ENCODE results near the gene PHKA2. TPM values are rescaled to one million over a fixed set of nuclear protein-coding genes. Genes with fewer than 3 reads are reported as not detected.

Gene PHKA2
- total RNA-seq, 2 experiments from 2014 or later = 17.5 to 26.1 TPM

DNA sequence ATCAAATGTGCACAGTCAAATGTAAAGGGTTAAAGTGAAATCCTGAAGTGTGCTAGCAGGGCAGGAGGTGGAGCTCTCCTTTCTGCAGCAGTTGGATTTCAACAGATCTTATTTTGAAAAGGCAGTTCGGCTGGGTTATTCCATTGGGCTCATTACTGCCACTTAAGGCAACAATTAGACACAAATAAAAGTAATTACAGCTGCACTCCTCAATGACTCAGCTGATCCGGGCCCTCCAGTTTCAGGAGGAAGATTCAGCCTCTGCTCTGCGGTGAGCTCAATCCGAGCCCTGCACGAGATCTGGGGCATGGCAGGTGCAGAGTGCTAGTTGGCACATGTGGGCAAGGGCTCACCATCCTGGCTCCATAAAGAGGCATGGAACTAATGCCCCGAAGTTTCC is 85.4 kb downstream of the PHKA2 start:
- Mint-ChIP-seq H3K36me3 (peaks cover 5% of the 10 kb centered on the region), H3K4me3 (no peak overlapping the region), H3K27ac (no peak overlapping the region), H3K9me3 (ENCODE audit: low read depth) (no peaks in the 10 kb centered on the region), H3K4me1 (no peaks in the 10 kb centered on the region), H3K27me3 (no peaks in the 10 kb centered on the region)
- DNase-seq (no peak), ATAC-seq (no peak)
- CTCF ChIA-PET = interaction anchor here (1.4 kb wide), 1 partner anchor 68 kb away, joined by 3 read pairs; no protein-coding TSS in a partner anchor

GRCh38 chrX:18898091-18898490 is 85.8 kb downstream of the PHKA2 start:
- DNase-seq = no peak
- ATAC-seq = no peak
- Mint-ChIP-seq H3K36me3 (peaks cover 5% of the 10 kb centered on the region), H3K27ac (no peak overlapping the region), H3K9me3 (ENCODE audit: low read depth) (no peaks in the 10 kb centered on the region), H3K4me3 (no peak overlapping the region), H3K27me3 (no peaks in the 10 kb centered on the region), H3K4me1 (no peaks in the 10 kb centered on the region)
- CTCF ChIA-PET = interaction anchor here (1.4 kb wide), 1 partner anchor 68 kb away, joined by 3 read pairs; no protein-coding TSS in a partner anchor

DNA sequence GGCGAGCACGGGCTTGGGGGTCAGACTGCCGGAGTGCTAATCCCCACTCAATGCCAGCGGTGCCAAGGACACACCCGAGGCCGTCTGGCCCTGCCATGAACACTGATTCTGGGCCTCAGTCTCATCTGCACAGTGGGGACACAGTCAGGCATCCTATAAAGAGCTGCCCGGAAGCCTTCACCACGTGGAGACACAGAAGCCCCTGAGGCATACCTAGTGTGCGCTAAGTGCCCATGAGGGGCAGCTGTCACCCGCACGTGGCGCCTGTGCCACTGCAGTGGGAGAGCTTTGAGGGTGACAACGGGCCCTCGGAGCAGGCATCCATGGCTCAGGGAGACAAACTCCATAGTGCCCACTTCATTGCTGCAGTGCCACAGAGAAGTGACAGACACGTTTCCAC is 86.3 kb downstream of the PHKA2 start:
- Mint-ChIP-seq H3K27me3 (no peaks in the 10 kb centered on the region), H3K4me1 (no peaks in the 10 kb centered on the region), H3K4me3 (no peak overlapping the region), H3K27ac (no peak overlapping the region), H3K36me3 (peaks cover 3% of the 10 kb centered on the region), H3K9me3 (ENCODE audit: low read depth) (no peaks in the 10 kb centered on the region)
- ATAC-seq = no peak
- DNase-seq = no peak
- CTCF ChIA-PET = no interaction called here

GRCh38 chrX:18896680-18897544 is 87.0 kb downstream of the PHKA2 start:
- CTCF ChIA-PET = no interaction called here
- no peaks in the 10 kb centered on the region for H3K4me1 Mint-ChIP-seq
- DNase-seq = no peak
- no peak overlapping the region for H3K4me3 Mint-ChIP-seq
- H3K27ac Mint-ChIP-seq = no peak overlapping the region
- H3K9me3 Mint-ChIP-seq (ENCODE audit: low read depth) = no peaks in the 10 kb centered on the region
- no peak for ATAC-seq
- H3K36me3 Mint-ChIP-seq = peaks cover 3% of the 10 kb centered on the region
- H3K27me3 Mint-ChIP-seq = no peaks in the 10 kb centered on the region

- no peak overlapping the region for H3K4me3 Mint-ChIP-seq
- H3K36me3 Mint-ChIP-seq = peaks cover under 1% of the 10 kb centered on the region
- H3K9me3 Mint-ChIP-seq (ENCODE audit: low read depth) = no peaks in the 10 kb centered on the region
- DNase-seq = no peak
- CTCF ChIA-PET = no interaction called here
- H3K27ac Mint-ChIP-seq = no peak overlapping the region
- no peaks in the 10 kb centered on the region for H3K27me3 Mint-ChIP-seq
- H3K4me1 Mint-ChIP-seq = no peaks in the 10 kb centered on the region
- ATAC-seq = no peak
These were observed 88.5 kb downstream of the PHKA2 start for GRCh38 chrX:18895189-18895951.

- no peak overlapping the region for H3K27ac Mint-ChIP-seq
- no peaks in the 10 kb centered on the region for H3K36me3 Mint-ChIP-seq
- H3K4me1 Mint-ChIP-seq = no peaks in the 10 kb centered on the region
- no peaks in the 10 kb centered on the region for H3K9me3 Mint-ChIP-seq (ENCODE audit: low read depth)
- DNase-seq (no peak), ATAC-seq (no peak)
- H3K27me3 Mint-ChIP-seq = no peaks in the 10 kb centered on the region
- CTCF ChIA-PET = no interaction called here
- H3K4me3 Mint-ChIP-seq = no peak overlapping the region
These were observed 89.8 kb downstream of the PHKA2 start for GRCh38 chrX:18894156-18894555.

GRCh38 chrX:18893536-18893935 is 90.4 kb downstream of the PHKA2 start:
- no peaks in the 10 kb centered on the region for H3K4me1 Mint-ChIP-seq
- CTCF ChIA-PET = no interaction called here
- DNase-seq (no peak), ATAC-seq (no peak)
- H3K27me3 Mint-ChIP-seq = no peaks in the 10 kb centered on the region
- H3K4me3 Mint-ChIP-seq = no peak overlapping the region
- no peaks in the 10 kb centered on the region for H3K9me3 Mint-ChIP-seq (ENCODE audit: low read depth)
- no peaks in the 10 kb centered on the region for H3K36me3 Mint-ChIP-seq
- H3K27ac Mint-ChIP-seq = no peak overlapping the region

DNA sequence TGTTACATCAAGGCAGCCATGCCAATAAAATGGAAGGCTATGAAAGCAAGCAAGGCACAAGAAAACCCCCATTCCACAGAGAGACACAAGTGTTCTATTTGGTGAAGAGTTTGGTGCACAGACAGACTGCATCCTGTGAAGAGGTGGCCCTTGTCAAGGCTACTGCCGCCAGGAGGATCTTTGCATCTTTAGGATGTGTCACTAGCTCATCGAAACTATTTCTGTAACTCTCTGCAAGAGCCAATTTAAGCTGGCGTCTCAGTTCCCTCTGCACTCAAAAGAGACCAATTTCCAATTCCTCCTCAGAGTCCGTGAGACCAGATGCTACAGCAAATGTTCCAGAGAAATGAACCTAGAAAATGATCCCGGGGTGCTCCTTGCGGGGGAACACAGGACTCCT is 91.0 kb downstream of the PHKA2 start:
- no peaks in the 10 kb centered on the region for H3K4me1 Mint-ChIP-seq
- CTCF ChIA-PET = no interaction called here
- DNase-seq = no peak

DNA sequence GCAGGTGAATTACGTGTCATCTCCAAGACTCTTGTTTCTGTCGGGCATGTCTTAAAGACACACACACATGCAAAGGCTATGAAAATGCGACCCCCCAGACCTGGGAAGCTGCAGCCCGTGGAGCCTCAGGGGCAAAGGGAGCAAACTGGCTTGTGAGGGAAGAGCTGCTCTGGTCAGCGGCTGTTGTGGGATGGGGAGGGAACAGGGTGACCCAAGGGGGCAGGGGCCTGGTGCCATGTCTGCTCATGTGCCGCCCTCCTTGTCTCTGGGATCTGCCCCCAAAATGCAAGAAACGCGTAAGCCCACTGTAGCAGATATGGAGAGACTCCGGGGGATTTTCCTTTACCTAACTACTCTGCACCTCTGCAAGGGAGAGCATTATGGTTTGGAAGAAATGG is 92.4 kb downstream of the PHKA2 start:
- no peak overlapping the region for H3K4me3 Mint-ChIP-seq
- peaks cover 4% of the 10 kb centered on the region for H3K4me1 Mint-ChIP-seq
- no peak overlapping the region for H3K27ac Mint-ChIP-seq
- H3K9me3 Mint-ChIP-seq (ENCODE audit: low read depth) = no peaks in the 10 kb centered on the region
- no peaks in the 10 kb centered on the region for H3K27me3 Mint-ChIP-seq
- no peak for DNase-seq
- CTCF ChIA-PET = no interaction called here
- no peaks in the 10 kb centered on the region for H3K36me3 Mint-ChIP-seq
- no peak for ATAC-seq

More for the DNA sequence above, 91.0 kb downstream of the PHKA2 start:
- Mint-ChIP-seq H3K27me3 (no peaks in the 10 kb centered on the region), H3K27ac (no peak overlapping the region), H3K36me3 (no peaks in the 10 kb centered on the region), H3K4me3 (no peak overlapping the region), H3K9me3 (ENCODE audit: low read depth) (no peaks in the 10 kb centered on the region)
- no peak for ATAC-seq

- Mint-ChIP-seq H3K9me3 (ENCODE audit: low read depth) (no peaks in the 10 kb centered on the region), H3K27me3 (no peaks in the 10 kb centered on the region), H3K27ac (no peak overlapping the region), H3K4me3 (no peak overlapping the region), H3K4me1 (peaks cover 8% of the 10 kb centered on the region), H3K36me3 (no peaks in the 10 kb centered on the region)
- CTCF ChIA-PET = no interaction called here
- ATAC-seq = no peak
- no peak for DNase-seq
These were observed 93.0 kb downstream of the PHKA2 start for GRCh38 chrX:18890724-18891547.

DNA sequence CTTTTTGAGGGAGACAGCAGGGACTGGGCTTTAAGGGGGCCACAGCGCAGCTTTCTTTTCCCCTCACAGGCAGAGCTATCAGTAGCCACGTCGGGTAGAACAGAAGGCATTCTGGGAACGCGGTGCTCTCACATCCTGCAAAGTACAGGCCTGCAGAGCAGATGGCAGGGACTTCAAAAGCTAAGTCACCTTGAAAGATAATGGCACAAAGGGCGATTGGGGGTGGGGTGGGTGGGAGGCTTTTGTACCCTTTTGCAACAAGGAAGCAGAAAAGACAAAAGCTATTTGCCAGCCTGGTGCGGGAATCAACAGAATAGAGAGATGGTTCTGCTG is 93.9 kb downstream of the PHKA2 start:
- H3K9me3 Mint-ChIP-seq (ENCODE audit: low read depth) = no peaks in the 10 kb centered on the region
- no peak overlapping the region for H3K4me3 Mint-ChIP-seq

GRCh38 chrX:18889346-18890048 is 94.4 kb downstream of the PHKA2 start:
- H3K36me3 Mint-ChIP-seq = no peaks in the 10 kb centered on the region
- no peaks in the 10 kb centered on the region for H3K27me3 Mint-ChIP-seq
- CTCF ChIA-PET = no interaction called here
- no peaks in the 10 kb centered on the region for H3K9me3 Mint-ChIP-seq (ENCODE audit: low read depth)
- H3K4me3 Mint-ChIP-seq = no peak overlapping the region
- H3K4me1 Mint-ChIP-seq = peaks cover 17% of the 10 kb centered on the region
- DNase-seq = no peak
- no peak for ATAC-seq
- H3K27ac Mint-ChIP-seq = no peak overlapping the region

More for the DNA sequence above, 93.9 kb downstream of the PHKA2 start:
- CTCF ChIA-PET = no interaction called here
- ATAC-seq (no peak), DNase-seq (no peak)
- H3K27me3 Mint-ChIP-seq = no peaks in the 10 kb centered on the region
- H3K27ac Mint-ChIP-seq = no peak overlapping the region
- no peaks in the 10 kb centered on the region for H3K36me3 Mint-ChIP-seq
- H3K4me1 Mint-ChIP-seq = peaks cover 17% of the 10 kb centered on the region

DNA sequence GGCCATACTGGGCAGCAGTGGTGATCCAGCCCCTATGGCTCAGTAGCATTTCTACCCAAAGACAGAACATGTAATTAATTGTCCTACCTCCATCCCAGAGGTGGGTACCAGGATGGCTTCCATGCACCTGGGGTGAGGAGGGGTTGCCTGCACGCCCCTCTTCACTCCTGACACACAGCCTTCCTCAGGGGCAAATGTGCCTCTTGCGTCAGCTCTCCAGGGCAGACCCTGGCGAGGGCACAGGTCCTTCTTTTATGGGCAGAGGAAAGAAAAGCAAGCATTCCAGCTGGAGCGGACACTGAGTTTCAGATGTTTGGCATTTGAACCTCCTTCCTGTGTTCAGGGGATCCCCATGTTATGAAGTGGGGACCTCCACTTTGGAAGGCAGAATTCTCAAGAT is 95.6 kb downstream of the PHKA2 start:
- Mint-ChIP-seq H3K36me3 (no peaks in the 10 kb centered on the region), H3K4me3 (no peak overlapping the region), H3K9me3 (ENCODE audit: low read depth) (no peaks in the 10 kb centered on the region), H3K27ac (no peak overlapping the region), H3K27me3 (no peaks in the 10 kb centered on the region), H3K4me1 (peaks cover 17% of the 10 kb centered on the region)
- no peak for ATAC-seq
- CTCF ChIA-PET = no interaction called here
- DNase-seq = no peak

Measured in activated CD8-positive, alpha-beta memory T cell treated with anti-CD3 and anti-CD28 coated beads, Interleukin-2, amount 10 ng/mL, durations not matched to agents 7 days and 5 days (primary cell).